ENCODE measurements around the gene ATP10B.

GRCh38 chr5:160547061-160547460 lies 304.9 kb downstream of the ATP10B start:
- TF ChIP-seq CTCF (IDR thresholded peaks at IDR 0.05) (no peak), POLR2A (IDR thresholded peaks at IDR 0.05) (no peak)
